WTC11 (cell line): Measurements from ENCODE around the gene SERPINH1. TPM values are rescaled to one million over a fixed set of nuclear protein-coding genes. Genes with fewer than 3 reads are reported as not detected.

Source experiments
- ATAC-seq: fragments of 200-7000 bp; cut with Tn5 transposase; 2 replicates; pipeline ENCODE4 v1.10.0; 2021; ENCODE audit warnings: mild to moderate bottlenecking, moderate library complexity
- CTCF ChIA-PET: fragments of 300-600 bp; sonication (Branson Sonifier 250); formaldehyde crosslinking; loops from one replicate; lab custom pipeline; 2021; ENCODE audit warnings: antibody characterized with exemption; lab: Charles Lee
- POLR2A ChIA-PET: fragments of 350-600 bp; sonication (Branson Sonifier 250); formaldehyde crosslinking; loops from one replicate; lab custom pipeline; 2021; ENCODE audit warnings: antibody characterized with exemption; lab: Charles Lee
- DNase-seq: peaks from one replicate; pipeline ENCODE4 v3.0.0; 2021; ENCODE audit warnings: low spot score
- H3K27ac Mint-ChIP-seq: 2 replicates; pipeline ENCODE4 v1.8.0; 2021; ENCODE audit warnings: mixed read lengths
- H3K27me3 Mint-ChIP-seq: 2 replicates; pipeline ENCODE4 v1.8.0; 2021; ENCODE audit warnings: low read depth, mild to moderate bottlenecking, moderate library complexity, mixed read lengths
- H3K36me3 Mint-ChIP-seq: 2 replicates; pipeline ENCODE4 v1.8.0; 2021; ENCODE audit warnings: mixed read lengths
- H3K4me1 Mint-ChIP-seq: 2 replicates; pipeline ENCODE4 v1.8.0; 2022; ENCODE audit warnings: mixed read lengths
- H3K4me3 Mint-ChIP-seq: 2 replicates; pipeline ENCODE4 v1.8.0; 2021; ENCODE audit warnings: mild to moderate bottlenecking, moderate library complexity, mixed read lengths
- H3K9me3 Mint-ChIP-seq: 2 replicates; pipeline ENCODE4 v1.8.0; 2021; ENCODE audit warnings: mixed read lengths
- ATF2 ChIP-seq: sonication (generic); formaldehyde crosslinking; IDR thresholded peaks from 2 replicates; pipeline ENCODE4 v1.8.1; 2022; ENCODE audit warnings: low read depth, missing genetic modification reagents, borderline replicate concordance
- ATF6 ChIP-seq: sonication (generic); formaldehyde crosslinking; IDR thresholded peaks from 2 replicates; pipeline ENCODE4 v1.8.1; 2023; ENCODE audit warnings: mild to moderate bottlenecking, missing genetic modification reagents
- E2F1 ChIP-seq: sonication (generic); formaldehyde crosslinking; IDR thresholded peaks from 2 replicates; pipeline ENCODE4 v1.8.0; 2022; ENCODE audit warnings: mild to moderate bottlenecking, missing genetic modification reagents
- E2F5 ChIP-seq: sonication (generic); formaldehyde crosslinking; IDR thresholded peaks from 2 replicates; pipeline ENCODE4 v1.8.1; 2022; ENCODE audit warnings: mild to moderate bottlenecking, moderate library complexity, missing genetic modification reagents
- EMX1 ChIP-seq: fragments of 250-450 bp; sonication (Bioruptor Pico); IDR thresholded peaks from 2 replicates; pipeline ENCODE4 v1.8.0; 2021; ENCODE audit warnings: mild to moderate bottlenecking
- ETV6 ChIP-seq: sonication (generic); formaldehyde crosslinking; IDR thresholded peaks from 2 replicates; pipeline ENCODE4 v1.8.1; 2022; ENCODE audit warnings: mild to moderate bottlenecking, missing genetic modification reagents
- FOXK1 ChIP-seq: sonication (generic); formaldehyde crosslinking; IDR thresholded peaks from 2 replicates; pipeline ENCODE4 v1.8.0; 2022; ENCODE audit warnings: mild to moderate bottlenecking, moderate library complexity, missing genetic modification reagents
- FOXP1 ChIP-seq: sonication (generic); formaldehyde crosslinking; IDR thresholded peaks from 2 replicates; pipeline ENCODE4 v1.8.0; 2022; ENCODE audit warnings: missing genetic modification reagents, mild to moderate bottlenecking, moderate library complexity, borderline replicate concordance
- FOXP4 ChIP-seq: sonication (generic); formaldehyde crosslinking; IDR thresholded peaks from 2 replicates; pipeline ENCODE4 v1.8.0; 2022; ENCODE audit warnings: mild to moderate bottlenecking, missing genetic modification reagents
- NFYB ChIP-seq: sonication (generic); formaldehyde crosslinking; conservative IDR thresholded peaks from 2 replicates; pipeline ENCODE4 v1.8.0; 2022; ENCODE audit warnings: low read depth, missing genetic modification reagents
- NR1H2 ChIP-seq: sonication (generic); formaldehyde crosslinking; IDR thresholded peaks from 2 replicates; pipeline ENCODE4 v1.9.0; 2021; ENCODE audit warnings: mild to moderate bottlenecking, moderate library complexity, missing genetic modification reagents
- RELA ChIP-seq: sonication (generic); formaldehyde crosslinking; IDR thresholded peaks from 2 replicates; pipeline ENCODE4 v1.8.1; 2022; ENCODE audit warnings: missing genetic modification reagents, mild to moderate bottlenecking, borderline replicate concordance
- TP53 ChIP-seq: sonication (generic); formaldehyde crosslinking; IDR thresholded peaks from 2 replicates; pipeline ENCODE4 v1.8.1; 2023; ENCODE audit warnings: mild to moderate bottlenecking, missing genetic modification reagents
- ZNF263 ChIP-seq: sonication (generic); formaldehyde crosslinking; IDR thresholded peaks from 2 replicates; pipeline ENCODE4 v1.8.1; 2022; ENCODE audit warnings: low read depth, mild to moderate bottlenecking, moderate library complexity, missing genetic modification reagents
- ZNF281 ChIP-seq: sonication (generic); formaldehyde crosslinking; IDR thresholded peaks from 2 replicates; pipeline ENCODE4 v1.8.0; 2023; ENCODE audit warnings: mild to moderate bottlenecking, missing genetic modification reagents
- ZNF512 ChIP-seq: sonication (generic); formaldehyde crosslinking; IDR thresholded peaks from 2 replicates; pipeline ENCODE4 v1.8.1; 2022; ENCODE audit warnings: missing genetic modification reagents, borderline replicate concordance
- total RNA-seq: library from RNA; stranded (reverse); gene quantifications from 3 replicates; pipeline ENCODE4 v1.2.3, GENCODE V29; 2021

Gene SERPINH1
- total RNA-seq, 1 experiment from 2014 or later: 411 TPM

GRCh38 chr11:75526192-75526541 lies 35.9 kb upstream of the SERPINH1 start:
- H3K9me3 Mint-ChIP-seq: no peaks in the 10 kb centered on the region
- peaks cover 39% of the 10 kb centered on the region for H3K27me3 Mint-ChIP-seq
- peaks cover 14% of the 10 kb centered on the region for H3K4me1 Mint-ChIP-seq
- no peak overlapping the region for H3K27ac Mint-ChIP-seq
- DNase-seq (no peak), ATAC-seq (no peak)
- no peaks in the 10 kb centered on the region for H3K36me3 Mint-ChIP-seq
- H3K4me3 Mint-ChIP-seq: peak overlapping the region; percentile 86
- TF ChIP-seq ZNF512 (CRISPR knock-in tag): no peak
- TF ChIP-seq RELA (CRISPR knock-in tag): no peak
- TF ChIP-seq ATF6 (CRISPR knock-in tag): no peak
- TF ChIP-seq, all 79 proteins: peak for 0
- POLR2A ChIA-PET: interaction anchor here (0.9 kb wide), 1 partner anchor 36 kb away, joined by 3 read pairs; no protein-coding TSS in a partner anchor
- CTCF ChIA-PET: interaction anchor here (0.6 to 3.7 kb wide), 20 partner anchors 8 to 246 kb away, joined by 3 to 31 read pairs (median 4); no protein-coding TSS in a partner anchor

GRCh38 chr11:75527130-75527529 lies 34.9 kb upstream of the SERPINH1 start:
- POLR2A ChIA-PET: no interaction called here
- Mint-ChIP-seq H3K27me3 (peaks cover 39% of the 10 kb centered on the region), H3K9me3 (no peaks in the 10 kb centered on the region), H3K36me3 (no peaks in the 10 kb centered on the region), H3K27ac (no peak overlapping the region), H3K4me3 (peak overlapping the region; percentile 86), H3K4me1 (peaks cover 24% of the 10 kb centered on the region)
- ATAC-seq: no peak
- DNase-seq: no peak
- no peak for TF ChIP-seq FOXK1 (CRISPR knock-in tag)
- no peak for TF ChIP-seq NR1H2 (CRISPR knock-in tag)
- no peak for TF ChIP-seq EMX1 (CRISPR knock-in tag)
- TF ChIP-seq ETV6 (CRISPR knock-in tag): no peak
- TF ChIP-seq FOXP4 (CRISPR knock-in tag): no peak
- CTCF ChIA-PET: interaction anchor here (0.6 to 6.2 kb wide), 7 partner anchors 31 to 313 kb away, joined by 3 to 69 read pairs (median 9); no protein-coding TSS in a partner anchor

GRCh38 chr11:75527938-75528735 lies 33.9 kb upstream of the SERPINH1 start:
- peaks cover 26% of the 10 kb centered on the region for H3K4me1 Mint-ChIP-seq
- ATAC-seq (no peak), DNase-seq (no peak)
- H3K9me3 Mint-ChIP-seq: no peaks in the 10 kb centered on the region
- ChIA-PET CTCF (interaction anchor here (0.6 to 6.2 kb wide), 8 partner anchors 11 to 314 kb away, joined by 3 to 69 read pairs (median 6); no protein-coding TSS in a partner anchor), POLR2A (no interaction called here)
- H3K4me3 Mint-ChIP-seq: peak overlapping the region; percentile 1; the same call in 1 of the 2 replicates
- H3K27me3 Mint-ChIP-seq: peaks cover 33% of the 10 kb centered on the region
- H3K27ac Mint-ChIP-seq: no peak overlapping the region
- no peaks in the 10 kb centered on the region for H3K36me3 Mint-ChIP-seq
- TF ChIP-seq TP53 (no peak), NR1H2 (CRISPR knock-in tag) (no peak), ZNF263 (no peak), ZNF281 (CRISPR knock-in tag) (no peak), E2F5 (CRISPR knock-in tag) (no peak), E2F1 (no peak), ATF2 (CRISPR knock-in tag) (no peak), FOXP1 (CRISPR knock-in tag) (no peak), NFYB (CRISPR knock-in tag) (no peak), RELA (CRISPR knock-in tag) (no peak)
